PC-3 (cell line): ENCODE measurements around the gene NSRP1. TPM values are rescaled to one million over a fixed set of nuclear protein-coding genes. Genes with fewer than 3 reads are reported as not detected.

Source experiments
- ATAC-seq: fragments of 200-7000 bp; cut with Tn5 transposase; 2 replicates; pipeline ENCODE4 v1.9.1; 2020; ENCODE audit warnings: mild to moderate bottlenecking, moderate library complexity
- BruUV-seq: library from RNA; stranded (reverse); fragments of 400-500 nt; replicated peaks from 2 replicates; lab custom pipeline; 2021; lab: Mats Ljungman, UMichigan
- CTCF ChIA-PET: fragments of 300-600 bp; sonication (Branson Sonifier 250); formaldehyde crosslinking; loops from one replicate; lab custom pipeline; 2022; ENCODE audit warnings: antibody characterized with exemption; lab: Charles Lee
- POLR2A ChIA-PET: fragments of 300-600 bp; sonication (Branson Sonifier 250); formaldehyde crosslinking; loops from one replicate; lab custom pipeline; 2022; ENCODE audit warnings: antibody characterized with exemption; ENCODE audit not compliant: unreplicated experiment; lab: Charles Lee
- DNase-seq: peaks from one replicate; pipeline ENCODE4 v3.0.0-alpha.2; 2015
- H2AFZ ChIP-seq: fragments of 300-600 bp; sonication (generic); 2 replicates; pipeline ENCODE4 v1.6.0; 2016; ENCODE audit warnings: antibody characterized with exemption, low read length
- H3F3A ChIP-seq: fragments of 300-600 bp; sonication (generic); one replicate; pipeline ENCODE4 v1.6.0; 2017; ENCODE audit warnings: antibody characterized with exemption, low read length, control low read depth, mild to moderate bottlenecking; ENCODE audit not compliant: unreplicated experiment
- H3K27ac ChIP-seq: fragments of 300-600 bp; sonication (generic); 2 replicates; pipeline ENCODE4 v1.5.1; 2016; ENCODE audit warnings: mild to moderate bottlenecking, low read length
- H3K27me3 ChIP-seq: fragments of 300-600 bp; sonication (generic); 2 replicates; pipeline ENCODE4 v1.6.1; 2016; ENCODE audit warnings: low read length, mixed read lengths
- H3K36me3 ChIP-seq: fragments of 300-600 bp; sonication (generic); 2 replicates; pipeline ENCODE4 v1.6.1; 2016; ENCODE audit warnings: low read depth, mixed run types, low read length, mixed read lengths
- H3K4me1 ChIP-seq: fragments of 300-600 bp; sonication (generic); 2 replicates; pipeline ENCODE4 v1.5.1; 2016; ENCODE audit warnings: low read length; ENCODE audit not compliant: insufficient read depth
- H3K4me2 ChIP-seq: fragments of 300-600 bp; sonication (generic); 2 replicates; pipeline ENCODE4 v1.6.0; 2016; ENCODE audit warnings: low read length
- H3K4me3 ChIP-seq: fragments of 300-600 bp; sonication (generic); 2 replicates; pipeline ENCODE4 v1.5.1; 2016; ENCODE audit warnings: mild to moderate bottlenecking, low read length, mixed read lengths
- H3K79me2 ChIP-seq: fragments of 300-600 bp; sonication (generic); 2 replicates; pipeline ENCODE4 v1.6.1; 2017; ENCODE audit warnings: low read length, mixed read lengths
- H3K9ac ChIP-seq: fragments of 300-600 bp; sonication (generic); 2 replicates; pipeline ENCODE4 v1.6.0; 2016; ENCODE audit warnings: mild to moderate bottlenecking, low read length
- H3K9me2 ChIP-seq: fragments of 300-600 bp; sonication (generic); replicated peaks from 2 replicates; pipeline ENCODE4 v1.6.1; 2016; ENCODE audit warnings: mixed run types, low read length, mixed read lengths
- H3K9me3 ChIP-seq: fragments of 300-600 bp; sonication (generic); 2 replicates; pipeline ENCODE4 v1.6.1; 2016; ENCODE audit warnings: low read length, mixed read lengths
- H4K20me1 ChIP-seq: fragments of 300-600 bp; sonication (generic); 2 replicates; pipeline ENCODE4 v1.6.1; 2016; ENCODE audit warnings: low read length, mixed read lengths
- EZH2 ChIP-seq: fragments of 300-600 bp; sonication (generic); IDR thresholded peaks from one replicate; pipeline ENCODE4 v1.6.1; 2017; ENCODE audit warnings: antibody characterized with exemption, mild to moderate bottlenecking, low read length; ENCODE audit not compliant: unreplicated experiment
- EZH2phosphoT487 ChIP-seq: fragments of 300-600 bp; sonication (generic); IDR thresholded peaks from 2 replicates; pipeline ENCODE4 v1.6.1; 2018; ENCODE audit warnings: mild to moderate bottlenecking, antibody characterized with exemption, low read length, borderline replicate concordance
- intact Hi-C: fragments of 100-400 bp; cut with micrococcal nuclease; formaldehyde crosslinking; loops from 2 replicates; pipeline ENCODE4 v1.9.0; 2023
- total RNA-seq: library from RNA; depleted of rRNA; stranded (reverse); fragments of >200 nt; gene quantifications from 2 replicates; pipeline ENCODE4 v1.2.3, GENCODE V29; 2014
- TF ChIP-seq, protein P1 (sequence below): fragments of 300-600 bp; sonication (generic); conservative IDR thresholded peaks from 2 replicates; pipeline ENCODE4 v1.5.1; 2017; ENCODE audit warnings: antibody characterized with exemption, low read depth, mild to moderate bottlenecking, low read length

Gene NSRP1
- total RNA-seq, 1 experiment from 2014 or later, result 6.4 TPM

DNA sequence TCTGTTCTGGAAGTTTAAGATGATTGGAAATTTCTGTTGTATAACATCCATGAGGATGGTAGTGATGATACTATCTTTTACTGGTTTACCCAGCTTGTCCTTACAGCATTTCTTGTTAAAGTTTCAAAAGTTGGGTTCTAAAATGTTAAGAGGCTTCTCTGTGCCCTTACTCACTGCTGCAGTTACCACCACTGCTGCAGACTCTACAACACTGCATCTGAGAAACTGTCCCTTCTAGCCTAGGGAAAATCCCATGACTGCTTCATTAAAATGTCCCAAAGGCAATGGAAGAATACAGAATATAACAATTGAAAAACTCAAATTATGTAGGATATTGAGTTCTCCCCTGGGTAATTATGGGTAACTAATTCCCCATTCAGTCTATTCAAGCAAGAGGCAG lies 3.8 kb upstream of the NSRP1 start:
- DNase-seq, result no peak
- Histone ChIP-seq H3K27ac (peak overlapping the region; percentile 89), H3K4me2 (peak overlapping the region; percentile 79), H3K36me3 (no peaks in the 10 kb centered on the region), H3K9me2 (no peaks in the 10 kb centered on the region), H3K27me3 (no peaks in the 10 kb centered on the region), H4K20me1 (no peaks in the 10 kb centered on the region), H3K9ac (peak overlapping the region; percentile 43; the same call in 1 of the 2 replicates), H2AFZ (peak overlapping the region; percentile 27; the same call in 1 of the 2 replicates), H3K9me3 (no peaks in the 10 kb centered on the region), H3K79me2 (peaks cover 12% of the 10 kb centered on the region), H3F3A (peaks cover 3% of the 10 kb centered on the region), H3K4me1 (peaks cover 18% of the 10 kb centered on the region), H3K4me3 (peak overlapping the region; percentile 37; the same call in 1 of the 2 replicates)
- intact Hi-C loops, result no loop called here
- TF ChIP-seq EZH2 (no peak), EZH2phosphoT487 (no peak)
- TF ChIP-seq, protein P1, sequence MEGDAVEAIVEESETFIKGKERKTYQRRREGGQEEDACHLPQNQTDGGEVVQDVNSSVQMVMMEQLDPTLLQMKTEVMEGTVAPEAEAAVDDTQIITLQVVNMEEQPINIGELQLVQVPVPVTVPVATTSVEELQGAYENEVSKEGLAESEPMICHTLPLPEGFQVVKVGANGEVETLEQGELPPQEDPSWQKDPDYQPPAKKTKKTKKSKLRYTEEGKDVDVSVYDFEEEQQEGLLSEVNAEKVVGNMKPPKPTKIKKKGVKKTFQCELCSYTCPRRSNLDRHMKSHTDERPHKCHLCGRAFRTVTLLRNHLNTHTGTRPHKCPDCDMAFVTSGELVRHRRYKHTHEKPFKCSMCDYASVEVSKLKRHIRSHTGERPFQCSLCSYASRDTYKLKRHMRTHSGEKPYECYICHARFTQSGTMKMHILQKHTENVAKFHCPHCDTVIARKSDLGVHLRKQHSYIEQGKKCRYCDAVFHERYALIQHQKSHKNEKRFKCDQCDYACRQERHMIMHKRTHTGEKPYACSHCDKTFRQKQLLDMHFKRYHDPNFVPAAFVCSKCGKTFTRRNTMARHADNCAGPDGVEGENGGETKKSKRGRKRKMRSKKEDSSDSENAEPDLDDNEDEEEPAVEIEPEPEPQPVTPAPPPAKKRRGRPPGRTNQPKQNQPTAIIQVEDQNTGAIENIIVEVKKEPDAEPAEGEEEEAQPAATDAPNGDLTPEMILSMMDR, result no peak
- peak; percentile 31 for ATAC-seq
- no TSS peak for BruUV-seq
- POLR2A ChIA-PET, result interaction anchor here (0.6 kb wide), 1 partner anchor 37 kb away, joined by 8 read pairs; no protein-coding TSS in a partner anchor
- CTCF ChIA-PET, result interaction anchor here (1.1 kb wide), 1 partner anchor 8 kb away, joined by 4 read pairs; no protein-coding TSS in a partner anchor

DNA sequence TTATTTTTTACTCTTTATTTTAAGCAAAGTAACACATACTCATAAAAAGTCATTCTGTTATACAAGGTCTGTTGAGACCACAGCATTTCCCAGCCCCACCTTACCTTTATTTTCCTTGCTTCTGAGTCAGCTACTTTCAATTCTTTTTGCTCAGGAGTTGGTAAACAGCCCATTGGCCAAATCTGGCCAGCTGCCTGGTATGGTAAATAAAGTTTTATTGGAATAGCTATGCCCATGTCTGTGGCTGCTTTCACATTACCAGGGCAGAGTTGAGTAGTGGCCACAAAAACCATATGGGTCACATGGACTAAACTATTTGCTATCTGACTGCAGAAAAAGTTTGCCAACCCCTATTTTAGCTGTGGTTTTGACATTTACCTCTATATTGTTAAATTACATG lies 3.4 kb upstream of the NSRP1 start:
- Histone ChIP-seq H3K79me2 (peaks cover 16% of the 10 kb centered on the region), H3K4me2 (peak overlapping the region; percentile 79), H3K9ac (peak overlapping the region; percentile 43; the same call in 1 of the 2 replicates), H3K9me3 (no peaks in the 10 kb centered on the region), H3K4me1 (peaks cover 22% of the 10 kb centered on the region), H3K4me3 (peak overlapping the region; percentile 37; the same call in 1 of the 2 replicates), H3K36me3 (no peaks in the 10 kb centered on the region), H2AFZ (peak overlapping the region; percentile 27; the same call in 1 of the 2 replicates), H3F3A (peaks cover 3% of the 10 kb centered on the region), H3K27me3 (no peaks in the 10 kb centered on the region), H4K20me1 (no peaks in the 10 kb centered on the region), H3K27ac (peak overlapping the region; percentile 89), H3K9me2 (no peaks in the 10 kb centered on the region)
- ChIA-PET CTCF (interaction anchor here (1.1 kb wide), 1 partner anchor 8 kb away, joined by 4 read pairs; no protein-coding TSS in a partner anchor), POLR2A (interaction anchor here (0.6 to 1.2 kb wide), 2 partner anchors 8 to 37 kb away, joined by 3 to 8 read pairs; no protein-coding TSS in a partner anchor)
- DNase-seq (peak; percentile 96), ATAC-seq (peak; percentile 87)
- no peak for TF ChIP-seq EZH2phosphoT487
- no peak for TF ChIP-seq EZH2
- TF ChIP-seq, protein P1, result no peak
- no TSS peak for BruUV-seq
- intact Hi-C loops, result no loop called here

DNA sequence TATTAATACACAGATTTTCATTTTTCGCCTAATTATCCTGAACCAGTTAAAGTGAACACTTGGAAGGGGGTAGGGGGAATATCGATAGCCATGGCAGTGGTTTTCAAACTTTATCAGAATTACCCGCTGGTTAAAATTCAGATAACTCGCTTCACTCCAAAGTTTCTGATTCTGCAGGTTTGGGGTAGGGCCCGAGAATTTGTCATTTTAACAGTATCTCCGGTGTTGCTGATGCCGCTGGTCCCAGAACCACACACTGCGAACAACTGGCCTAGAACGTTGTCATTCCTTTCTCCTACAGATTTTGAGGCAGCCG lies 313 bp upstream of the NSRP1 start:
- H3K36me3 ChIP-seq, result peaks cover 4% of the 10 kb centered on the region; the same call in 1 of the 2 replicates
- intact Hi-C loops, result no loop called here
- peak overlapping the region; percentile 85 for H3K27ac ChIP-seq
- no peaks in the 10 kb centered on the region for H4K20me1 ChIP-seq
- TSS peak; percentile 91 for BruUV-seq
- ChIA-PET POLR2A (no interaction called here), CTCF (no interaction called here)
- peak overlapping the region; percentile 99 for H3K9ac ChIP-seq
- H3K9me2 ChIP-seq, result no peaks in the 10 kb centered on the region
- TF ChIP-seq, protein P1, result no peak
- TF ChIP-seq EZH2phosphoT487 (no peak), EZH2 (no peak)
- ATAC-seq (no peak), DNase-seq (no peak)
- peaks cover 43% of the 10 kb centered on the region for H3K79me2 ChIP-seq
- H2AFZ ChIP-seq, result peak overlapping the region; percentile 94
- peak overlapping the region; percentile 94 for H3K4me2 ChIP-seq
- H3F3A ChIP-seq, result peaks cover 3% of the 10 kb centered on the region
- no peaks in the 10 kb centered on the region for H3K9me3 ChIP-seq
- H3K4me3 ChIP-seq, result peak overlapping the region; percentile 89
- no peaks in the 10 kb centered on the region for H3K27me3 ChIP-seq
- peaks cover 26% of the 10 kb centered on the region for H3K4me1 ChIP-seq
